K562 (cell line): Measurements from ENCODE around the gene TOP3A. TPM values are rescaled to one million over a fixed set of nuclear protein-coding genes. Genes with fewer than 3 reads are reported as not detected.

ENCODE experiments used
- ARID3B ChIP-seq: fragments of 250-450 bp; sonication (Bioruptor Pico); IDR thresholded peaks from 2 replicates; pipeline ENCODE4 v1.4.0; 2020; ENCODE audit warnings: borderline replicate concordance
- FOXP4 ChIP-seq: sonication (generic); formaldehyde crosslinking; IDR thresholded peaks from 2 replicates; pipeline ENCODE4 v1.8.0; 2022; ENCODE audit warnings: mild to moderate bottlenecking, missing genetic modification reagents, borderline replicate concordance
- HDAC1 ChIP-seq, 2 experiments: fragments of 450-650 bp; IDR thresholded peaks; 2 replicates each; pipeline ENCODE4 v1.6.1; 2016 to 2017; ENCODE audit warnings: inconsistent platforms in 1 of 2, mild to moderate bottlenecking in 1 of 2, moderate library complexity in 1 of 2
- PHF8 ChIP-seq: fragments of 200-600 bp; sonication (generic); IDR thresholded peaks from 2 replicates; pipeline ENCODE4 v1.6.1; 2012; ENCODE audit warnings: mixed run types, mild to moderate bottlenecking, inconsistent platforms, low read length, moderate library complexity, borderline replicate concordance
- REST ChIP-seq, 2 experiments: fragments of 450-650 bp; formaldehyde crosslinking in 1 of 2; IDR thresholded peaks; 2 replicates each; pipeline versions ENCODE4 v1.4.0 to v1.6.1; 2014 to 2020; ENCODE audit warnings: mild to moderate bottlenecking in 2 of 2, borderline replicate concordance in 1 of 2, low read depth in 1 of 2
- polyA plus RNA-seq, 8 experiments: library from polyadenylated mRNA; depleted of rRNA in 4 of 8; stranded (reverse) in 5 of 8; unstranded in 3 of 8; fragments of >200 nt; fragmentation: Nextera tagmentation in 2 of 8; fragmentation: Illumina TruSeq in 1 of 8; extraction: Ambion mirVana in 2 of 8; extraction: Trizol in 1 of 8; gene quantifications; 2 replicates each; pipeline versions ENCODE4 v1.2.1 to v1.2.3, GENCODE V29; 2011 to 2014; ENCODE audit warnings: inconsistent platforms in 1 of 8, missing spikeins in 1 of 8
- total RNA-seq, 7 experiments: library from RNA; depleted of rRNA in 6 of 7; stranded (reverse); fragments of >200 nt in 6 of 7; fragmentation: Illumina TruSeq in 2 of 7; extraction: Trizol in 2 of 7; gene quantifications; 2 replicates each; pipeline versions ENCODE4 v1.2.1 to v1.2.3, GENCODE V29; 2011 to 2021; ENCODE audit warnings: low replicate concordance in 1 of 7

Gene TOP3A
- total and polyA plus RNA-seq, 9 of the 15 experiments (the other 6 are each of a cell fraction or from before 2014, with no cell fraction given): 5.2 to 49.7 (median 24.7) TPM

GRCh38 chr17:18363101-18364049 lies 48.6 kb upstream of the TOP3A start, which contains the start of gene SHMT1 (continued):
- TF ChIP-seq ARID3B (no peak), FOXP4 (CRISPR knock-in tag) (no peak), HDAC1 (IDR thresholded peaks at IDR 0.05) (peak in 1 of 2 experiments; percentile 66; a peak in 1 of 4 replicates), REST (IDR thresholded peaks at IDR 0.05; ENCODE audit: borderline replicate concordance) (peak; percentile 61), REST (CRISPR knock-in tag; IDR thresholded peaks at IDR 0.05; ENCODE audit: low read depth) (no peak), PHF8 (peak; percentile 71; the same call in 1 of the 2 replicates)
